Spleen (tissue), 11 donors: ENCODE results near the gene MPC2. TPM values are rescaled to one million over a fixed set of nuclear protein-coding genes. Genes with fewer than 3 reads are reported as not detected.

ENCODE experiments used
- DNase-seq: peaks from one replicate; pipeline ENCODE4 v3.0.0-alpha.2; 2020
- H3K27ac ChIP-seq, 8 donors: fragments of 200-600 bp; sonication (generic) in 7 of 8; 1 replicate in 4 of 8; 2 replicates in 4 of 8; pipeline versions ENCODE4 v1.5.0 to v1.8.0; 2016 to 2021; ENCODE audit warnings: inconsistent platforms in 4 of 8, mild to moderate bottlenecking in 4 of 8, moderate library complexity in 1 of 8
- H3K27me3 ChIP-seq, 7 donors: fragments of 200-600 bp; sonication (generic) in 6 of 7; replicated peaks in 1 of 7; 1 replicate in 4 of 7; 2 replicates in 3 of 7; pipeline versions ENCODE4 v1.5.0 to v1.8.0; 2016 to 2021; ENCODE audit warnings: inconsistent platforms in 3 of 7, mild to moderate bottlenecking in 1 of 7
- H3K36me3 ChIP-seq, 6 donors: fragments of 200-600 bp; sonication (generic) in 5 of 6; 1 replicate in 4 of 6; 2 replicates in 2 of 6; pipeline versions ENCODE4 v1.5.0 to v1.8.0; 2016 to 2021; ENCODE audit warnings: inconsistent platforms in 2 of 6
- H3K4me1 ChIP-seq, 6 donors: fragments of 200-600 bp; sonication (generic) in 5 of 6; 1 replicate in 3 of 6; 2 replicates in 3 of 6; pipeline versions ENCODE4 v1.5.0 to v1.8.0; 2016 to 2021; ENCODE audit warnings: inconsistent platforms in 3 of 6
- H3K4me3 ChIP-seq, 8 donors: fragments of 200-600 bp; sonication (generic) in 7 of 8; 1 replicate in 4 of 8; 2 replicates in 4 of 8; pipeline versions ENCODE4 v1.5.0 to v1.8.0; 2016 to 2021; ENCODE audit warnings: inconsistent platforms in 4 of 8, mild to moderate bottlenecking in 4 of 8, moderate library complexity in 2 of 8
- H3K9me3 ChIP-seq, 8 donors: fragments of 200-600 bp; sonication (generic) in 7 of 8; 1 replicate in 4 of 8; 2 replicates in 4 of 8; pipeline versions ENCODE4 v1.5.0 to v1.8.0; 2016 to 2021; ENCODE audit warnings: inconsistent platforms in 4 of 8
- POLR2A ChIP-seq, 3 donors: fragments of 450-650 bp; IDR thresholded peaks; one replicate each; pipeline ENCODE4 v1.5.1; 2017; ENCODE audit warnings: antibody characterized with exemption in 3 of 3, mild to moderate bottlenecking in 1 of 3
- POLR2AphosphoS5 ChIP-seq, 3 donors: sonication (generic); formaldehyde crosslinking; IDR thresholded peaks; one replicate each; pipeline ENCODE4 v1.5.1; 2017; ENCODE audit warnings: antibody characterized with exemption in 3 of 3
- whole genome bisulfite sequencing, 5 donors: extraction: QIAGEN DNeasy Blood & Tissue Kit in 3 of 5; methylation state at CpG; one replicate each; pipeline versions ENCODE4 v1.1.5 to v1.1.7; 2013 to 2018; 5-methylcytosine and 5-hydroxymethylcytosine counted together
- intact Hi-C: fragments of 100-400 bp; cut with DNase I; formaldehyde crosslinking; loops from one replicate; pipeline ENCODE4 v1.15.0; 2023; ENCODE audit warnings: low total_unique reads
- polyA plus RNA-seq, 3 donors: library from polyadenylated mRNA; stranded (reverse); fragments of 200-250 nt; gene quantifications; one replicate each; pipeline ENCODE4 v1.2.1, GENCODE V29; 2013
- total RNA-seq, 7 donors: library from RNA; depleted of rRNA in 3 of 7; stranded (reverse); fragments of >200 nt in 3 of 7; fragmentation: NEBNext Ultra II Directional in 4 of 7; extraction: Animal tissue kit (Norgen Biotek cat#: 25700) in 4 of 7; gene quantifications; one replicate each; pipeline versions ENCODE4 v1.1.0 to v1.2.1, GENCODE V29; 2016 to 2021
- TF ChIP-seq, protein P1 (sequence below), 11 experiments: fragments of 200-600 bp in 7 of 11; fragments of 450-650 bp in 4 of 11; sonication (generic) in 4 of 11; IDR thresholded peaks in 8 of 11; conservative IDR thresholded peaks in 3 of 11; 1 replicate in 7 of 11; 2 replicates in 4 of 11; pipeline versions ENCODE4 v1.4.0 to v1.8.0; 2016 to 2021; ENCODE audit warnings: antibody characterized with exemption in 11 of 11, inconsistent platforms in 4 of 11, mild to moderate bottlenecking in 1 of 11
- donor health status: healthy with polysubstance abuse.
- donor health status: DM: no; HTN: no; CAD: no; lungs with moderate emphysema.
- donor health status: DM: no; HTN: no; CAD: no.
- donor health status: Bipolar disorder and iron deficiency.
- donor health status: healthy.
- donor health status: DM: no; HTN: no; CAD: no.
- donor health status: DM: yes; HTN: yes; CAD: no.

The MPC2 gene
- total and polyA plus RNA-seq, 10 donors, result 23.0 to 47.4 (median 30.2) TPM

DNA sequence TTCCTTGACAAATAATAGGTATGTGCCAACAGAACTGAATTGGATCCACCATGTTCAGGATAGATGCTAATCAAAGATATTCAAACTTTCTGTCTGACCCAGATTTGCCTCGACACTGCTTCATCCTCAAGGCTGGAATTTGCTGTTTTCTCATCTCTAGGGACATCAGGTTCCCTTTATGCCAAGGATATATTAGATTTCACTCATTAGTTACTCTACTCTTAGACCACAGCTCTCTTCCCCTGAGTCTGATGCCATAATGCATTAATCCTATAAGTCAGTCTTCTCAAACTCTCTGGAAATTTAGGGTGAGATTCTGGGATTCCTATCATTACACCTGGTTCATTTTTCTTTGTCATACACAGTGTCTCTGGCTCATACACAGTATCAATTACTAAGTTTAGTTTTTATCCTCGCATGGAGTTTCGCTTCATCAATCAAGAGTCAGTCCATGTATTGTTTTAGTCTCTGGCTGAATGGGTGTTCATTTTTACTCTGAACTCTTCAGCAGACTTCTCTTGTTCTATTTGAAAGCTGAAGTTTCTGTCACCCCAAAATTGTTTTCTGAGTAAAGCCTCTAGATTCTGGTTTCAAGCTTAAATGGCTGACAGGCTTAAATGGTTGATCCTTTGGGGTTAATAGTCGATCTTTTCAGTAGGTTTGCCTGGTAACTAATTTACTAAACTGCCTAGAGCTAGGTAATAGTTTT is 9.7 kb downstream of the MPC2 start:
- TF ChIP-seq, protein P1, sequence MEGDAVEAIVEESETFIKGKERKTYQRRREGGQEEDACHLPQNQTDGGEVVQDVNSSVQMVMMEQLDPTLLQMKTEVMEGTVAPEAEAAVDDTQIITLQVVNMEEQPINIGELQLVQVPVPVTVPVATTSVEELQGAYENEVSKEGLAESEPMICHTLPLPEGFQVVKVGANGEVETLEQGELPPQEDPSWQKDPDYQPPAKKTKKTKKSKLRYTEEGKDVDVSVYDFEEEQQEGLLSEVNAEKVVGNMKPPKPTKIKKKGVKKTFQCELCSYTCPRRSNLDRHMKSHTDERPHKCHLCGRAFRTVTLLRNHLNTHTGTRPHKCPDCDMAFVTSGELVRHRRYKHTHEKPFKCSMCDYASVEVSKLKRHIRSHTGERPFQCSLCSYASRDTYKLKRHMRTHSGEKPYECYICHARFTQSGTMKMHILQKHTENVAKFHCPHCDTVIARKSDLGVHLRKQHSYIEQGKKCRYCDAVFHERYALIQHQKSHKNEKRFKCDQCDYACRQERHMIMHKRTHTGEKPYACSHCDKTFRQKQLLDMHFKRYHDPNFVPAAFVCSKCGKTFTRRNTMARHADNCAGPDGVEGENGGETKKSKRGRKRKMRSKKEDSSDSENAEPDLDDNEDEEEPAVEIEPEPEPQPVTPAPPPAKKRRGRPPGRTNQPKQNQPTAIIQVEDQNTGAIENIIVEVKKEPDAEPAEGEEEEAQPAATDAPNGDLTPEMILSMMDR (IDR thresholded peaks at IDR 0.05 in 8 of 11, conservative IDR thresholded peaks at IDR 0.05 in 3 of 11), result no peak
- TF ChIP-seq POLR2A (IDR thresholded peaks at IDR 0.05), result no peak
- no peak for TF ChIP-seq POLR2AphosphoS5 (IDR thresholded peaks at IDR 0.05)
- Histone ChIP-seq H3K4me3 (no peak overlapping the region), H3K27ac (no peak overlapping the region), H3K9me3 (no peaks in the 10 kb centered on the region), H3K4me1 (peaks cover 0 to 12% (median 4%) of the 10 kb centered on the region in 6 donors), H3K27me3 (no peaks in the 10 kb centered on the region), H3K36me3 (peaks cover 0 to 14% (median 0%) of the 10 kb centered on the region in 6 donors)
- 87 to 91% (median 89%) methylated on average over 4 of the region's 4 CpGs for WGBS, 5 donors
- no peak for DNase-seq
- intact Hi-C loops, result no loop called here

DNA sequence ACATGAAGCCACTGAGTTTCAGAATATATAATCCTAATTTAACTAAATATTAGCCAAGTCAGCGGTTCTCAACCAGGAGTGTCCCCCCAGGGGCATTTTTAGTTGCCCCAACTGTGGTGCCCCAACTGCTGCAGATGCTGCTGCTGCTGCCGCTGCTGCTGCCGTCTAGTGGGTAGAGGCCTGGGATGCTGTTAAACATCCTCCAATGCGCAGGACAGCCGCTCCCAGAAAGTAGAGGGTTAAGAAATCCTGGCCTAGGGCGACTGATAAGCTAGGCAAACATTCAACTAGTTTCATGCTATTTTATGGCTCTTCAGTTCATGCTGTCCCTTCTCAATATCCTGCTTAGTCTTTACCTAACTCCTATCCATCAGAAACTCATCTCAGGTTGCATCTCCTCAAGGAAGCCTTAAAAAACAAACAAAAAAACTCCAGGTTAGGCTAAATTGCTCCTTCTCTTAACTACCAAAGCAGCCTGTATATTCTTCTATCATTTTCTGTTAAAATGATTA is 10.3 kb downstream of the MPC2 start:
- TF ChIP-seq POLR2A (IDR thresholded peaks at IDR 0.05) (no peak), POLR2AphosphoS5 (IDR thresholded peaks at IDR 0.05) (no peak)
- TF ChIP-seq, protein P1 (IDR thresholded peaks at IDR 0.05 in 8 of 11, conservative IDR thresholded peaks at IDR 0.05 in 3 of 11), result no peak
- H3K4me1 ChIP-seq, result peaks cover 0 to 15% (median 6%) of the 10 kb centered on the region in 6 donors
- no peak for DNase-seq
- WGBS, 5 donors, result 89 to 94% (median 93%) methylated on average over 6 of the region's 6 CpGs
- H3K27ac ChIP-seq, result no peak overlapping the region
- H3K27me3 ChIP-seq, result no peaks in the 10 kb centered on the region
- no peak overlapping the region for H3K4me3 ChIP-seq
- H3K36me3 ChIP-seq, result peaks cover 0 to 14% (median 0%) of the 10 kb centered on the region in 6 donors
- no peaks in the 10 kb centered on the region for H3K9me3 ChIP-seq
- intact Hi-C loops, result no loop called here

DNA sequence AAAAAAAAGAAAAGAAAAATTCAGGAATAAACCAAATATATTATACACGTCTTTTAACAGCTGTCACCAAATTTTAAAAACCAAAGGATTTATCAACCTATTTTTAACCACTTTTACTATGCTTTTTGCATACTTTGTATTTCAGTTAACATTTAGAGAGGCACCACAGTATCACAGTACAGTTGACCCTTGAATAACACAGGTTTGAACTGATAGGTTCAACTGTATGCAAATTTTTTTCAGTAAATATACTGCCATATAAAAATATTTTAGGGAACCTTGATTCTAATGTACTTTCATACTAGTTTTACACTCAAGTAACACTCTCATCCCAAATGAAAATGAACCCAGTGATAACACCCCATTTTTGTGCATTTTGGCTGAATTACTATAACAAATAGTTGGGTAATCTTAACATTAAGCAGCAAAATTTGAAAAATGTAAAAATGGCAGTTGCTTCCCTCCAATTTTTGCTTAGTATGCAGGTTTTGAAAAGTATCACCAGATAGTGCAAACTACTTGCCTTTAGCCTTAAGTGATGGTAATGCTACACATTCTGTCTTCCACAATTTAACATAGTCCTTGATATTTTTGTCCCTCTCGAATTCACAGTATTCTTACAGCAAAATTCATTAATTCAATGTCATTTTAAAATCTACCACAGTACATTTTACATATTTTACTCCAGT is 12.2 kb downstream of the MPC2 start:
- H3K4me3 ChIP-seq, result no peak overlapping the region
- intact Hi-C loops, result no loop called here
- 89 to 98% (median 95%) methylated on average over 2 of the region's 2 CpGs for WGBS, 5 donors
- TF ChIP-seq, protein P1 (IDR thresholded peaks at IDR 0.05 in 8 of 11, conservative IDR thresholded peaks at IDR 0.05 in 3 of 11), result no peak
- TF ChIP-seq POLR2AphosphoS5 (IDR thresholded peaks at IDR 0.05) (no peak), POLR2A (IDR thresholded peaks at IDR 0.05) (no peak)
- no peaks in the 10 kb centered on the region for H3K9me3 ChIP-seq
- H3K27me3 ChIP-seq, result no peaks in the 10 kb centered on the region
- H3K36me3 ChIP-seq, result peaks cover 0 to 14% (median 0%) of the 10 kb centered on the region in 6 donors
- no peak overlapping the region for H3K27ac ChIP-seq
- peaks cover 0 to 15% (median 6%) of the 10 kb centered on the region in 6 donors for H3K4me1 ChIP-seq
- no peak for DNase-seq

DNA sequence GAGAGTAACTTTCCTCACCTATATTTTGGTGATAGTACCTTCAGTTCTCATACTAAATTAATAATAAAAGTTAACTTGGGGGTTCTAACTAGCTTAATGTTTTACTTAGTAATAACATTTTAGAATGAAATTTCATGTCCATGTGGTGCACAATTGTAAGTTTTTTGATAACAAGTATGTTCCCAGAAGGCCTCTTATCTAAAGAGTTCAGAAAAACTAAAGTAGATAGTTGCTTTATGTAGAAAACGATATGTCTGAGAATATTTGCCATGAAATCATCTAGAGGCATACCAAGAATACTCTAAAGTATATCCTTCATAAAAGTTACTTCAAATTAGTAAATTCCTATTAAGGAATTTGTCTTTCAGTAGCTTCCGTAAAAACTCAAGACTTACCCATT is 12.8 kb downstream of the MPC2 start:
- no peak overlapping the region for H3K27ac ChIP-seq
- 92 to 98% (median 96%) methylated on average over 2 of the region's 2 CpGs for WGBS, 5 donors
- intact Hi-C loops, result no loop called here

More for the DNA sequence above, 12.8 kb downstream of the MPC2 start:
- TF ChIP-seq POLR2AphosphoS5 (IDR thresholded peaks at IDR 0.05) (no peak), POLR2A (IDR thresholded peaks at IDR 0.05) (no peak)
- TF ChIP-seq, protein P1 (IDR thresholded peaks at IDR 0.05 in 8 of 11, conservative IDR thresholded peaks at IDR 0.05 in 3 of 11), result no peak
- no peak overlapping the region for H3K4me3 ChIP-seq
- H3K9me3 ChIP-seq, result no peaks in the 10 kb centered on the region
- no peaks in the 10 kb centered on the region for H3K27me3 ChIP-seq
- no peak for DNase-seq
- H3K36me3 ChIP-seq, result peaks cover 0 to 15% (median 0%) of the 10 kb centered on the region in 6 donors
- H3K4me1 ChIP-seq, result peaks cover 0 to 15% (median 6%) of the 10 kb centered on the region in 6 donors
